HG02870 (cell line): ENCODE data around the gene PAQR5.
"Not testable (repeated sequence)": the region's sequence is repeated elsewhere in the genome, so short reads cannot be mapped to it uniquely, and the experiment has no call there.

Source experiments
- ATAC-seq: cut with Tn5 transposase; IDR thresholded peaks from one replicate; pipeline ENCODE4 v1.9.1; 2021; ENCODE audit warnings: mild to moderate bottlenecking, moderate library complexity; ENCODE audit not compliant: unreplicated experiment

Gene PAQR5

DNA sequence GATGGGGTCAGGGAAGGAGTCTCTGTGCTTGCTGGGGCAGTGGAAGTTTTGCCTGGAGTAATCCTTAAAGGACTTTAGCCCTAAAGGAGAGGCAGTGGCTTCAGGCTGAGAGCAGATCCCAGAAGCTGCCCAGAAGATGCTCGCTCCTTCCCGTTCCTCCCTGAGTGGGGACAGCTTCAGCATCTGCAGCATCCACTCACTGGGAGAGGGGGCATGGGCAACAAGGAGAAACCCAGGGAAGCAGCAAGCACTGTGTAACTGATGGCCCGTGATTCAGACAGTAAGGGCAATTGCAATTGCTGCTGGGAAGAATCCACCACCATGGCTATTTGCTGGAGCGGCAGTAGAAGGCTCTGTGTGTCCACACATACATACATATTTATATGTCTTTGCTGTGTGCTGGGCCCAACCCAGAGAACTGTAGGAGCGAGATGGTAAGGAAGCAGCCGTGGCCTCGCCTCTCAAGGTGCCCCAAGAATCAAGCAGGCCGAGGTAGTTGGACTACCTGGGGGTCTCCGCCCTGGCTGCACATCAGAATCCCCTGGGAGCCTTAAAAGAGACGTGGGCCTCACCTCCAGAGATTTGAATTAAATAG lies 5.8 kb upstream of the PAQR5 start:
- ATAC-seq: no peak

DNA sequence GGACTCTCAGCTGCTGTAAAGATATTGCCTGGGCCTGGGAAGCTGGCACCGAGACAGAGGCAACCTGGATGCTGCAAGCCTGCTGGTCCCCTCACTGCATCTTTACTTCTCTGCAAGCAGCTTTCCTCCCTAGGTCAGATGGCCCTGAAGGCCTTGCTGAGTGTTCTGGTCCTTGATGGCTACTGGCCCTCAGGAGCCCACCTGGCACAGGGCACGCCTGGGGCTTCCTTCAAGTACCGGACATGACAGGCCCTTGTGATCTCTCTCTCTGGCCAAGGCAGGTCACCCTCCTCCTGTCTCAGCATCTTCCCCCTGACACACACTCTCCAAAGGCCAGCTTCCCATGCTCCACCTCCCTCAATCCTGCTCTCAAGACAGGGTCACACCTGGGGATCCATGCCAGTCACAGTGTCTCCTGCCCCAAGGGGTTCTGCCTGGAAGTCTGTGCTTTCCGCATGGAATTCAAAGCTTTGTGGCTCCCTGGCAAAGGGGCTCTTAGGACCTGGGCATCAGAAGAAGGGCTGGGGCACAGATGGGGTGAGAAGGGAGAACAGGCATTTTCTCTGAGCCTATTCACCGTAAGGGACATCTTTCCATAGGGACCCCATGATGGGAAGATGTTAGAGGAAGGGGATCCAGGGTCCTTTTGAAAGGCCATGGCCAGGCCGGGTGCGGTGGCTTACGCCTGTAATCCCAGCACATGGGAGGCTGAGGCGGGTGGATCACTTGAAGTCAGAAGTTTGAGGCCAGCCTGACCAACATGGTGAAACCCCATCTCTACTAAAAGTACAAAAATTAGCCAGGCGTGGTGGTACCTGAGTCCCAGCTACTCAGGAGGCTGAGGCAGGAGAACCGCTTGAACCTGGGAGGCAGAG lies 4.7 kb upstream of the PAQR5 start:
- ATAC-seq: no peak

DNA sequence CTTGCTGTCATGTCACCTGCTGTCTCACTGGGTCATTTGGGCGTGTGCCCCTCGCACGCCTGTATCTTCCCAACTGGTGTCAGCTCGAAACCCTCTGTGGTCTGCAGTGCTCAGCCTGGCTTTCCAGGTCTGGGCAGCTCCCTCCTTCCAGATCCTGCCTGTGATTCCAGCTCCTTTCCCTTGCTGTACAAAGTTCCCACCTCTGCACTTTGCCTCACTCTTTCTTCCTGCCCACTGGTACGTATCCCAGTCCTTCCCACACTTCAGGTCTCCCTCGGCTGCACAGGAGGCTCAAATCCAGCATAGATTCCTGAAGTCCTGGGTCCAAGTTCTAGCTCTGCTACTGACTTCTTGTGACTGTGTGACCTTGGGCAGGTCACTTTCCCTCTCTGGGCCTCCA lies 2.1 kb upstream of the PAQR5 start:
- no peak for ATAC-seq

DNA sequence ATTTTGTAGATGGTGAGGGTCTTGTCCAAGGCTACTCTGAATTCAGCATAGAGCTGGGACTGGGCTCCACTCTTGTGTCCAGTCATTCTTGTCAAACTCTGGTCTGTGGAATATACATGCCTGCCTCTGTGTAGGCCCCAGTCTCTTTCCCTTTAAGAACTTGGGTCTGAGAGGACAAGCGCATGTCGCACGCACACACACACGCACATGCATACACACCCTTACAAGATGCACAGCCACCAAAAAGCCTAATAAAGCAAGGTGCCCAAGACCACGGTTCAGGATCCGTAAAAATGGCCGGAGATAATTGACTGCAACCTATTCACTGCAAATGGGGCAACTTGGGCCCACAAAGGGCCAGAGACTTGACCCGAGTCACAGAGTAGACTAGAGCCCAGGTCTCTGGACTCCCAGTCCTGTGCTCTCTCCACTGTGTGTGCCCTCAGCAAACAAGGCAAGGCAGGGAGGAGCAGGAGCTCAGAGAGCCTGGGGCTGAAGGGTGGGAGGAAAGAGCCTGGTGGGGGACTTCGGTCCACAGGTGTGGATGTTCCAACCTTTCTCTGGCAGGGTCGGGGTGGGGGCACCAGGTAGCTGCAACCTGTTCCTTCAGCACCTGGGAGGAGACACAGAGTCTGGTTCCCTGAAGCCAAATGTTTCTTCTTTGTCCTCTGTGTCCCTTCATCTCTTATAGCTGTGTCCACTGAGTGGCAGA lies 914 bp upstream of the PAQR5 start:
- no peak for ATAC-seq

DNA sequence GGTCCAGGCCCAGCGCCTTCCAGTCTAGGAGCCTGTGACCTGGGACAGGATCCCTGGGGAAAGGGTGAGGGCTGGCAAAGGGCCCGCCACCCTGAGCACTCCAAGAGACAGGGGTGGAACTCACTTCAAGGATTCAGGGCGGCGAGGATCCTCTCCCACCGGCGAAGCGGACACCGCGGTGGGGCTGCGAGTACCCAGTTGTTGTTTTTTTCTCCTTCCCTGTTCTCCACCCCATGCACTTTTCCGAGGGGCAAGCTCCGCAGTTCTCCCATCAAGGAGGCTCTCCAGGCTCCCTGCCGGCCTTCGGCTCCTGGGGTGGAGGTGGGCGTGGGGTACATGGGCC lies 387 bp upstream of the PAQR5 start:
- no peak for ATAC-seq

- ATAC-seq: no peak
These were observed 757 bp downstream of the PAQR5 start for GRCh38 chr15:69299451-69299886.

DNA sequence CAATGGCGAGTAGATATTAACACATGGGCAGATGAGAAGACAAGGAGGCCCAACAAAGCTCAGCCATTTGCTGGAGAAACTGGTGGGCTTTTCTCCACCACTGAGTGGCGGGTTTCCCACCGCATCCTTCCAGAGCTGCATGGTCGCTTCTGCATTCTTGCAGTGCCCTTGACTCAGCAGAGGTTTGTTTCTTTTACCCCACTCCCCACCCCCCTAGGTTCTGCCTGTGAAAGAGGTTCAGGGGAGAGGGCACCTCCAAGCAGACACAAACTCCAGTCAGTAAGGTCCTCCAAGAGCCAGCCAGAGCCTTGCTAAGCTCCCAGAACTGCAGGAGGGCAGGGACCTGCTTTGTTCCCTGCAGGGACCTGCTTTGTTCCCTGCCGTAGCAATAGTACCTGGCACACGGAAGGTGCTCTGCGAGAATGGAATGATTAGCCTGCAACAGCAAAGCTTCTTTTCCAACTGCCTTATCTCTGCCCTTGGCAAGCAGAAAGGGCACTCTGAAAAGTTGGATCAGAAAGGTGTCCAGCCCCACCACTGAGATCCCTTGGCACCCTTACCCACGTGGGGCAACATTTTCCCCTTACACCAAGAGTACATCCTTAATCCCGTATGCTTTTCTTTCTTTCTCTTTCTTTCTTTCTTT lies 1.4 kb downstream of the PAQR5 start:
- ATAC-seq: no peak

- not testable (repeated sequence) for ATAC-seq
These were observed 2.4 kb downstream of the PAQR5 start for GRCh38 chr15:69301101-69301500.

GRCh38 chr15:69302087-69302486 lies 3.4 kb downstream of the PAQR5 start:
- not testable (repeated sequence) for ATAC-seq

DNA sequence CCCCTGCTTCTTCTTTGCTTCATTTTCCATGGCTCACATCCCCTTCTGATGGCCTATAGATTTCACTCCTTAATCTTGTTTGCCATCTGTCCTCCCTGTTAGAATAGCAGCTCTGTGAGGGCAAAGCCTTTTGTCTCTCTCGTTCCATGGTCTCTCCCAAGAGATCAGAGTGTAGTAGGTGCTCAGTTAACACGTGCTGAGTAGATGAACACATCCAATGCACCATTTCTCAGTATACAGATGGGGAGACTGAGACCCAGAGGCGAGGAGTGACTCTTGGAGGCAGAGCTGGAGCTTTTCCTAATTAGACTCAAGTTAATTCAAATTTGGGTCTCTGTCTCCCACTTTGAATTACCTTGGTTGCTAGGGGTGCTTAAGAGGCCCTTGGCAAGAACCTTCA lies 4.2 kb downstream of the PAQR5 start:
- no peak for ATAC-seq

DNA sequence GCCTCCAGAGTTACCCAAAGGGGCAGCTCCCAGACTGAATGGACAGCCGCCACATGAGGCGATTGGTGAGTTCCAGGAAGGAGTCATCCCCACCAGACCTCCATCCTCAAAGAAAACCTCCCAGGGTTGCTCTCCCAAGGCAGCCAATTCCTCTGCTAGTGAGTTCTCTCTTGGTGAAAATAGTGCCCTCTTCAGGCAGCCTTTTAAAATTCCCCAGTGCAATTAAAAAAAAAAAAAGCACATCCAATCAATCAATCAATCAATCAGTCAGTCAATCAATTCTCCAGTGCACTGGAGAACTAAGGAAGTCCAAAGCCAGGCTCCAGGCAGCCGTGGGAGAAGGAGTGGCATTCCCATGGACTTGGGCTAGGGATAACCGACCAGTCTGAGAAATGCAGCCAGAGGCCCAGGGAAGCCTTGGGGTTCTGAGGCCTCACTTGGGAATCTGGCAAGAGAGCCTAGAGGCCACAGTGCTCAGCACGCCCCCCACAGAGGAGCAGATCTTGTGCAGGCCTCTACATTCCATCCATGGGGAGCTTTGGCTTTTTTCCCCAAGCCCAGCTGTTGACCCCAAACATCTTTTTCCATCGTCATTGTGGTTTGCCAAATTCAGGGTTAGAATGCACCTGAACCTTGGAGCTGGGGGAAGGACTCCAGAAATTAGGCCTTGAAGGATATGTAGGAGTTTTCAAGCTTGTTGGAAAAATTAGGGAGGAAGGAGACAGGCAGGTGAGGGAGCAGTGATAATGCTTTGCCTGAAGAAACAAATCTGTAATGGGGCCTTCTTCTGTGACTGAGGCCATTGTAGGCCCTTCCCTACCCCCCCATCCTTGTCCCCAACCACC lies 4.8 kb downstream of the PAQR5 start:
- no peak for ATAC-seq

- ATAC-seq: no peak
These were observed 5.5 kb downstream of the PAQR5 start for GRCh38 chr15:69304182-69304545.

DNA sequence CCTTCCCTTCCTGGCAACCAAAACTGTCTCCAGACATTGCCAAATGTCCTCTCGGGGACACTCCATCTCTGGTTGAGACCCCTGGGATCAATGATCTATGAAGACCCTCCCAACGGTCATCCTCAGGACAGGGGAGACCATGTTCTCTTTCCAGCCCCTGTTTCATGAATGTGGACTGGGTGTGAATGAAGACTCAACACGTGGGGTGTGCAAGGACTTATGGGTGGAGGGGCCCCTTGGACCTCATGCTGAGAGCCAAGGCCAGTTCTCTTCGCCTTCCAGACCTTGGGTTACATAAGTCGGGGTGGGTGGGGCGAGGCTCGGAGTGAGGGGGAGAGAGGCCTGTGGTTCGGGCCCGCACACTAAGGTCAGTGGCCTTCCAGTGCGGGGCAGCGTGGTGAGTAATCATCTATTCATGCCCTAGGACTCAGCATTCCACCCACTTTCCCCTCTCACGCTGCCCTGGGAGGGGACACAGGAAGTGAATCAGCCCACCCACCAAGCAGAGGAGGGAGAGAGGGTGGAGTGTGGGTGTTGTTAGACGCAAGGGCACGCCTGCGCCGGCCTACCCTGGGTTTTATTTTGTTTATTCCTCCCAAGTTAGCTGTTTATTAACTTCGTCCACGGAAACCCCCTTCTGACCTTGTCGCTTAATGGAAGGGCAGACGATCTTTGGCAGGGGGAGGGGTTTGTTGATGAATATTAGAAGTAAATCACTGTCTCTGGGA lies 6.7 kb downstream of the PAQR5 start:
- no peak for ATAC-seq

DNA sequence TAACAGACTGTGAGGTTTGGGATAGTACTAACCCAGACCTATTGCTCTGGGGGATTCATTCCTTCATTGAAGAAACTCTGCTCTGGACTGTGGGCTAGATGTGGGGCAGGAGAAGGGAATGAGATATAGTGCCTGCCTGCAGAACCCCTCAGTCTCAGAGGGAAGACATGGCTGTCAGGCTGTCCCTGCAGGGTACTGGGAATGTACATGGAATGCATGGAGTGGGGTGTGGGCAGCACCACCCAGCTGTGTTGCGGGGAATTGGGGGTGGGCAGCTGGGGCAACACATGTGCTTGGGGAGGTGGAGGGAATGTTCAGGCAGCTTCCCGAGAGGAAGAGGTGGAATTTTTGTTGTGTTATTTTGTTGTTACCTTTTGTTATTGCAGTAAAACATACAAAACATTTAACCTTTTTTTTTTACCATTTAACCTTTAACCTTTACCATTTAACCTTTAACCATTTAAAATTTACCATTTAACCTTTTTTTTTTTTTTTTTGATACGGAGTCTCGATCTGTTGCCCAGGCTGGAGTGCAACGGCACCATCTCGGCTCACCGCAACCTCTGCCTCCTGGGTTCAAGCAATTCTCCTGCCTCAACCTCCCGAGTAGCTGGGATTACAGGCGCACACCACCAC lies 7.3 kb downstream of the PAQR5 start:
- ATAC-seq: no peak

DNA sequence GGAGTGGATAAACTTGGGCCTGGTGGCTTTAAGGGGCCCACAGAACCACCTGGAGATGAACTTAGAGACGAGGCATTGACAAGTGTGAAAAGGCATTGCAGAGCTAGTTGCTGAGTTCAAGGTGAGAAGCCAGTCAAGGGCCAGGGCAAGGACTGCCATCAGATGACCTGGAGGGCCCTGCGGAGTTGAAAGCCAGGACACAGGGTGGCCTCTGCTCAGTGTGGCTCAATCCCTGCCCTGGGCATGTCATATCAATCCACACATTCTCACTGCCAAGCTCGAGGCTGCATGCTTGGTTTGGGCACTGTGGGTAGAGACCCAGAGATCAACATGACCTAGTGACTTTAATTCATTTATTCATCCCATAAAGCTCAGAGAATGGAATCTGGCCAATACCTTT lies 9.2 kb downstream of the PAQR5 start:
- ATAC-seq: no peak

DNA sequence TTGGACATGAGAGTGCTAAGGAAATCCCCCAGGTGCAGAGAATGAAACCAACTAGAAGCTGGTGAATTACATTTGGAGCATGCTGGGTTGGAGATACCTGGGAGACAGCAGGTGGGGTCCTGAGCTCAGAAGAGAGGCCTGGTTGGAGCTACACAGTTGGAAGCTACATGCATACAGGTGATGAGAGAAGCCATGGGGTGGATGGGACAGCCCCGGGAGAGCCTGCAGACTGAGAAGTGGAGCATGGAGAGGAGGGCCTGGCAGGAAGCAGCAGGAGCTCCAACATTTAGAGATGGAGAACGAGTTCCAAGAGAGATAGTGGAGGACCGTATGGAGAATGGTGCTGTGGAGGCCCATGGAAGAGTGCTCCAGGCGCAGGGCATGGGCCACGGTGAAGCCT lies 10.2 kb downstream of the PAQR5 start:
- no peak for ATAC-seq

- ATAC-seq: no peak
These were observed 12.6 kb downstream of the PAQR5 start for GRCh38 chr15:69311319-69311721.

DNA sequence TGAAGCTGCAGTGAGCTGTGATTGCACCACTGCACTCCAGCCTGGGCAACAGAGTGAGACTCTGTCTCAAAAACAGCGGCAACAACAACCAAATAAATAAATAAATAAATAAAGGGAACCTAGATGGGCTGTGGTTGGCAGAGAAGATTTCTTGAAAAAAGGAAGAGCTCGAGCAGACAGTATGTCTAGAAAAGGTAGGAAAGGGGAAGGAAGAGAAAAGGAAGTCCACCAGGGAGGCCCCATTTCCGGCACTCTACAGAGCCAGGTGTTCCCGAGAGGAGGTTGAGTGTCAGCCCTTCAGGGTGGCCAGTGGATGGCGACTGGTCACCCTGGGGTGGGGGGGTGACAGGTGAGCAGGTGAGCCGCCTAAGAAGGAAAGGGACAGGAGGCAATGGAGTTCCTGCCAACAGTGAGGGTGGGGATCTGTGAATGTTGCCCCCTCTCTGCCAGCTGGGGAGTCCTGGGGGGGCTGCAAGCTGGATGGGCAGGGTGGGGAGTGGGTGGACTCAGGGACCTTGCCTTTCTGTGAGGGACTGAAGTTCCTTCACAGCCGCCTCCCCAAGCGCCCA lies 14.8 kb downstream of the PAQR5 start:
- ATAC-seq: no peak

- no peak for ATAC-seq
These were observed 15.4 kb downstream of the PAQR5 start for GRCh38 chr15:69314131-69314530.
